ENCODE results near the gene SF3B4. TPM values are rescaled to one million over a fixed set of nuclear protein-coding genes. Genes with fewer than 3 reads are reported as not detected.

The SF3B4 gene
- total RNA-seq, 1 donor from 2014 or later = 68.1 TPM

- no peak for DNase-seq (ENCODE audit: extremely low spot score, unreplicated experiment)
- Mint-ChIP-seq H3K27me3 (ENCODE audit: unreplicated experiment) (no peaks in the 10 kb centered on the region), H3K36me3 (ENCODE audit: unreplicated experiment) (peaks cover 17% of the 10 kb centered on the region), H3K4me1 (ENCODE audit: unreplicated experiment) (peaks cover 40% of the 10 kb centered on the region), H3K9me3 (ENCODE audit: unreplicated experiment) (no peaks in the 10 kb centered on the region), H3K27ac (ENCODE audit: unreplicated experiment) (no peak overlapping the region), H3K4me3 (ENCODE audit: unreplicated experiment) (no peak overlapping the region)
- no peak for TF ChIP-seq CTCF (IDR thresholded peaks at IDR 0.05)
Measured at GRCh38 chr1:149932474-149932873, 4.9 kb upstream of the SF3B4 start.

GRCh38 chr1:149931212-149931790 is 3.7 kb upstream of the SF3B4 start:
- H3K27me3 Mint-ChIP-seq (ENCODE audit: unreplicated experiment) = no peaks in the 10 kb centered on the region
- TF ChIP-seq CTCF (IDR thresholded peaks at IDR 0.05) = no peak
- H3K4me3 Mint-ChIP-seq (ENCODE audit: unreplicated experiment) = no peak overlapping the region
- H3K4me1 Mint-ChIP-seq (ENCODE audit: unreplicated experiment) = peaks cover 31% of the 10 kb centered on the region
- no peaks in the 10 kb centered on the region for H3K9me3 Mint-ChIP-seq (ENCODE audit: unreplicated experiment)
- DNase-seq (ENCODE audit: extremely low spot score, unreplicated experiment) = no peak
- H3K27ac Mint-ChIP-seq (ENCODE audit: unreplicated experiment) = peak overlapping the region; percentile 58
- H3K36me3 Mint-ChIP-seq (ENCODE audit: unreplicated experiment) = peaks cover 18% of the 10 kb centered on the region

- peaks cover 33% of the 10 kb centered on the region for H3K4me1 Mint-ChIP-seq (ENCODE audit: unreplicated experiment)
- no peak for TF ChIP-seq CTCF (IDR thresholded peaks at IDR 0.05)
- H3K27me3 Mint-ChIP-seq (ENCODE audit: unreplicated experiment) = no peaks in the 10 kb centered on the region
- no peak overlapping the region for H3K4me3 Mint-ChIP-seq (ENCODE audit: unreplicated experiment)
- no peaks in the 10 kb centered on the region for H3K9me3 Mint-ChIP-seq (ENCODE audit: unreplicated experiment)
- no peak for DNase-seq (ENCODE audit: extremely low spot score, unreplicated experiment)
- H3K36me3 Mint-ChIP-seq (ENCODE audit: unreplicated experiment) = peaks cover 29% of the 10 kb centered on the region
- H3K27ac Mint-ChIP-seq (ENCODE audit: unreplicated experiment) = no peak overlapping the region
Measured at GRCh38 chr1:149929856-149930255, 2.3 kb upstream of the SF3B4 start.

GRCh38 chr1:149928401-149928724 is 760 bp upstream of the SF3B4 start:
- Mint-ChIP-seq H3K9me3 (ENCODE audit: unreplicated experiment) (no peaks in the 10 kb centered on the region), H3K36me3 (ENCODE audit: unreplicated experiment) (peaks cover 38% of the 10 kb centered on the region), H3K27ac (ENCODE audit: unreplicated experiment) (peak overlapping the region; percentile 98), H3K27me3 (ENCODE audit: unreplicated experiment) (no peaks in the 10 kb centered on the region), H3K4me3 (ENCODE audit: unreplicated experiment) (peak overlapping the region; percentile 95), H3K4me1 (ENCODE audit: unreplicated experiment) (peaks cover 36% of the 10 kb centered on the region)
- no peak for TF ChIP-seq CTCF (IDR thresholded peaks at IDR 0.05)
- DNase-seq (ENCODE audit: extremely low spot score, unreplicated experiment) = no peak

DNA sequence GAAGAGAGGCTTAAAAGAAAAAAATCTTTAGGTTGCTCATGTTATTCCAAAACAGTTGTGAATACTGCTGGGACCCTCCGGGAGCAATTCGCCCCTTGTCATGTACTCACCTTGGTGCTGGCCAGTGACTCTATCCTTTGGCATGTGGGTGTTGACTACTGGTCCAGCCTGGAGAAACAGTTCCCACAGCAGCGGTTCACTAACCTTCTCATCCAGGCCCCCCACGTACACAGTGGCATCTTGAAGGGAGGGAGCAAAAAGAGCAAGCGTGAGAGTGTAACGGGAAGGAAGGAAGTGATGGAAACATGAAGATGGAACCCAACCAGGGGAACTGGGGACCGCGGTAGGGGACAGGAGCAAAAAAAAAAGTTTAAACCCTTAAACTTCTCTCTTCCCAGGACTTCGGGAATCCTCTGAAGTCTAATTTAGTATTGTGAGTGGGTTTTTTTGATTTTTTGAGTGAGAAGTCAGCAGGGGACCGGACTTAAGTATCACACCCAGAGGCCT is 494 bp downstream of the SF3B4 start:
- H3K36me3 Mint-ChIP-seq (ENCODE audit: unreplicated experiment) = peaks cover 47% of the 10 kb centered on the region
- TF ChIP-seq CTCF (IDR thresholded peaks at IDR 0.05) = no peak
- no peak for DNase-seq (ENCODE audit: extremely low spot score, unreplicated experiment)

More for the DNA sequence above, 494 bp downstream of the SF3B4 start:
- no peaks in the 10 kb centered on the region for H3K9me3 Mint-ChIP-seq (ENCODE audit: unreplicated experiment)
- H3K4me1 Mint-ChIP-seq (ENCODE audit: unreplicated experiment) = peaks cover 36% of the 10 kb centered on the region
- peak overlapping the region; percentile 95 for H3K4me3 Mint-ChIP-seq (ENCODE audit: unreplicated experiment)
- H3K27ac Mint-ChIP-seq (ENCODE audit: unreplicated experiment) = peak overlapping the region; percentile 98
- H3K27me3 Mint-ChIP-seq (ENCODE audit: unreplicated experiment) = no peaks in the 10 kb centered on the region

All from osteocyte (in vitro differentiated cells).